A549 (cell line): ENCODE data around the gene AKAP6. TPM values are rescaled to one million over a fixed set of nuclear protein-coding genes. Genes with fewer than 3 reads are reported as not detected.

Experiments used
- ATAC-seq, 2 experiments: fragments of 200-7000 bp in 1 of 2; fragments of >200 bp in 1 of 2; cut with Nextera tagmentation in 1 of 2; cut with Tn5 transposase in 1 of 2; 3 replicates each; pipeline versions ENCODE4 v1.8.0 to v1.9.1; 2018 to 2020; ENCODE audit warnings: mild to moderate bottlenecking in 1 of 2, moderate library complexity in 1 of 2
- CTCF ChIA-PET: fragments of 300-600 bp; sonication (Branson Sonifier 250); formaldehyde crosslinking; extraction: SDS; loops from one replicate; lab custom pipeline; 2021; ENCODE audit warnings: antibody characterized with exemption, inconsistent platforms; lab: Yijun Ruan, JAX
- POLR2A ChIA-PET: fragments of 350-600 bp; formaldehyde crosslinking; extraction: SDS; loops from one replicate; lab custom pipeline; 2021; ENCODE audit warnings: antibody characterized with exemption, inconsistent platforms; lab: Yijun Ruan, JAX
- DNase-seq, 2 experiments: peaks; one replicate each; pipeline versions ENCODE4 v3.0.0 to v3.0.0-alpha.2; 2011 to 2016; ENCODE audit warnings: low read depth in 1 of 2, low spot score in 1 of 2
- FAIRE-seq: peaks from 2 replicates; lab custom pipeline; 2011; peaks lifted over from hg19 to GRCh38; lab: Jason Lieb, UNC
- H3K27ac ChIP-seq, 2 experiments: fragments of >200 bp; sonication (Bioruptor Twin); formaldehyde crosslinking; 3 replicates each; pipeline ENCODE4 v1.5.1; 2016 to 2017
- H3K4me1 ChIP-seq: fragments of >200 bp; sonication (Bioruptor Twin); formaldehyde crosslinking; 3 replicates; pipeline ENCODE4 v1.6.1; 2016
- H3K4me2 ChIP-seq: fragments of >200 bp; sonication (Bioruptor Twin); formaldehyde crosslinking; 3 replicates; pipeline ENCODE4 v1.6.1; 2016
- H3K4me3 ChIP-seq: fragments of >200 bp; sonication (Bioruptor Twin); formaldehyde crosslinking; 3 replicates; pipeline ENCODE4 v1.5.1; 2016
- H3K9me3 ChIP-seq: fragments of >200 bp; sonication (Bioruptor Twin); formaldehyde crosslinking; 3 replicates; pipeline ENCODE4 v1.6.1; 2016
- BCL3 ChIP-seq: fragments of >200 bp; sonication (Bioruptor Twin); formaldehyde crosslinking; IDR thresholded peaks from 3 replicates; pipeline ENCODE4 v1.6.1; 2016
- BHLHE40 ChIP-seq: IDR thresholded peaks from 2 replicates; pipeline ENCODE4 v1.6.1; 2012; ENCODE audit warnings: low read depth, low read length, inconsistent platforms
- CBX2 ChIP-seq: fragments of 200-600 bp; sonication (generic); IDR thresholded peaks from 2 replicates; pipeline ENCODE4 v1.6.1; 2016; ENCODE audit warnings: low read depth, mild to moderate bottlenecking, borderline replicate concordance
- CBX8 ChIP-seq: fragments of 200-600 bp; sonication (generic); IDR thresholded peaks from 2 replicates; pipeline ENCODE4 v1.6.1; 2016
- CEBPB ChIP-seq, 2 experiments: fragments of >200 bp in 1 of 2; sonication (Bioruptor Twin) in 1 of 2; formaldehyde crosslinking in 1 of 2; IDR thresholded peaks; 2 replicates each; pipeline ENCODE4 v1.6.1; 2012 to 2016
- CTCF ChIP-seq: fragments of >200 bp; sonication (Bioruptor Twin); formaldehyde crosslinking; IDR thresholded peaks from 3 replicates; pipeline ENCODE4 v1.5.1; 2016
- EHMT2 ChIP-seq: fragments of 200-600 bp; sonication (generic); IDR thresholded peaks from 2 replicates; pipeline ENCODE4 v1.6.1; 2016; ENCODE audit warnings: antibody characterized with exemption, low read depth, mild to moderate bottlenecking, moderate library complexity
- EP300 ChIP-seq, 2 experiments: fragments of >200 bp; sonication (Bioruptor Twin); formaldehyde crosslinking; IDR thresholded peaks; 2 replicates in 1 of 2; 3 replicates in 1 of 2; pipeline ENCODE4 v1.6.1; 2016 to 2017
- ESRRA ChIP-seq: fragments of 150-350 bp; IDR thresholded peaks from 2 replicates; pipeline ENCODE4 v1.6.1; 2014; ENCODE audit warnings: mild to moderate bottlenecking, low read length, borderline replicate concordance
- GATA3 ChIP-seq: IDR thresholded peaks from 2 replicates; pipeline ENCODE4 v1.6.1; 2012; ENCODE audit warnings: borderline replicate concordance
- HDAC2 ChIP-seq: fragments of 200-600 bp; sonication (generic); IDR thresholded peaks from 2 replicates; pipeline ENCODE4 v1.6.1; 2016
- HEYL ChIP-seq: fragments of 250-450 bp; sonication (Bioruptor Pico); IDR thresholded peaks from 2 replicates; pipeline ENCODE4 v1.8.0; 2021; ENCODE audit warnings: mild to moderate bottlenecking, moderate library complexity
- HOXB13 ChIP-seq: fragments of 250-450 bp; sonication (Bioruptor Pico); IDR thresholded peaks from 2 replicates; pipeline ENCODE4 v1.5.0; 2020; ENCODE audit warnings: low read depth, mild to moderate bottlenecking, moderate library complexity
- KDM5A ChIP-seq: fragments of 200-600 bp; sonication (generic); IDR thresholded peaks from 2 replicates; pipeline ENCODE4 v1.6.1; 2016; ENCODE audit warnings: antibody characterized with exemption, mild to moderate bottlenecking
- PHF8 ChIP-seq: fragments of 200-600 bp; sonication (generic); IDR thresholded peaks from 2 replicates; pipeline ENCODE4 v1.6.1; 2016; ENCODE audit warnings: low read depth, mild to moderate bottlenecking, antibody characterized with exemption, moderate library complexity, borderline replicate concordance
- POLR2A ChIP-seq: IDR thresholded peaks from 2 replicates; pipeline ENCODE4 v1.6.1; 2012; ENCODE audit warnings: mild to moderate bottlenecking, low read length
- RAD21 ChIP-seq, 2 experiments: fragments of >200 bp in 1 of 2; sonication (Bioruptor Twin) in 1 of 2; formaldehyde crosslinking in 1 of 2; IDR thresholded peaks in 1 of 2; conservative IDR thresholded peaks in 1 of 2; 2 replicates in 1 of 2; 3 replicates in 1 of 2; pipeline ENCODE4 v1.6.1; 2012 to 2018; ENCODE audit warnings: inconsistent platforms in 1 of 2
- RARB ChIP-seq: fragments of 250-450 bp; sonication (Bioruptor Pico); IDR thresholded peaks from 2 replicates; pipeline ENCODE4 v1.8.0; 2021; ENCODE audit warnings: mild to moderate bottlenecking, moderate library complexity
- RNF2 ChIP-seq: fragments of 200-600 bp; sonication (generic); IDR thresholded peaks from 2 replicates; pipeline ENCODE4 v1.6.1; 2016; ENCODE audit warnings: low read depth, mild to moderate bottlenecking, antibody characterized with exemption, moderate library complexity, borderline replicate concordance
- SMC3 ChIP-seq: fragments of >200 bp; sonication (Bioruptor Twin); formaldehyde crosslinking; IDR thresholded peaks from 3 replicates; pipeline ENCODE4 v1.6.1; 2018; ENCODE audit warnings: inconsistent platforms
- SREBF2 ChIP-seq: fragments of 450-650 bp; IDR thresholded peaks from 2 replicates; pipeline ENCODE4 v1.6.1; 2014; ENCODE audit warnings: mild to moderate bottlenecking, moderate library complexity
- TFCP2L1 ChIP-seq: fragments of 250-450 bp; sonication (Bioruptor Pico); IDR thresholded peaks from 2 replicates; pipeline ENCODE4 v1.5.0; 2021; ENCODE audit warnings: mild to moderate bottlenecking
- TP53 ChIP-seq: fragments of 250-450 bp; sonication (Bioruptor Pico); IDR thresholded peaks from 2 replicates; pipeline ENCODE4 v1.5.0; 2021; ENCODE audit warnings: mild to moderate bottlenecking, moderate library complexity
- ZSCAN20 ChIP-seq: fragments of 250-450 bp; sonication (Bioruptor Pico); IDR thresholded peaks from 2 replicates; pipeline ENCODE4 v1.8.0; 2022; ENCODE audit warnings: mild to moderate bottlenecking, moderate library complexity
- WGBS: methylation state at CpG from one replicate; pipeline ENCODE4 v1.1.6; 2017; ENCODE audit errors: missing lambda C conversion rate; 5-methylcytosine and 5-hydroxymethylcytosine counted together
- polyA plus RNA-seq, 4 experiments: library from polyadenylated mRNA; depleted of rRNA in 3 of 4; stranded (reverse); fragments of >200 nt; fragmentation: RNase III in 1 of 4; extraction: RNeasy Plus Mini Kit Qiagen cat#74134 plus additional on column Dnase treatment in 1 of 4; gene quantifications; 2 replicates in 3 of 4; 3 replicates in 1 of 4; pipeline ENCODE4 v1.2.3, GENCODE V29; 2011 to 2017
- TF ChIP-seq, protein P1 (sequence below): IDR thresholded peaks from 2 replicates; pipeline ENCODE4 v1.6.1; 2012

Gene AKAP6
- polyA plus RNA-seq, 2 of the 4 experiments (the other 2 are of a cell fraction): 0.27 to 1.9 TPM

- no peak for TF ChIP-seq BHLHE40
- TF ChIP-seq EHMT2: no peak
- TF ChIP-seq, protein P1, sequence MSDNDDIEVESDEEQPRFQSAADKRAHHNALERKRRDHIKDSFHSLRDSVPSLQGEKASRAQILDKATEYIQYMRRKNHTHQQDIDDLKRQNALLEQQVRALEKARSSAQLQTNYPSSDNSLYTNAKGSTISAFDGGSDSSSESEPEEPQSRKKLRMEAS: no peak
- TF ChIP-seq CBX8: no peak
- no peak for TF ChIP-seq CTCF
- TF ChIP-seq TP53: no peak
- no peak for TF ChIP-seq PHF8
- no peak for TF ChIP-seq RNF2
- TF ChIP-seq, all 56 proteins: peak for 0
Measured at GRCh38 chr14:32559590-32559989, 230.5 kb downstream of the AKAP6 start (continued).

DNA sequence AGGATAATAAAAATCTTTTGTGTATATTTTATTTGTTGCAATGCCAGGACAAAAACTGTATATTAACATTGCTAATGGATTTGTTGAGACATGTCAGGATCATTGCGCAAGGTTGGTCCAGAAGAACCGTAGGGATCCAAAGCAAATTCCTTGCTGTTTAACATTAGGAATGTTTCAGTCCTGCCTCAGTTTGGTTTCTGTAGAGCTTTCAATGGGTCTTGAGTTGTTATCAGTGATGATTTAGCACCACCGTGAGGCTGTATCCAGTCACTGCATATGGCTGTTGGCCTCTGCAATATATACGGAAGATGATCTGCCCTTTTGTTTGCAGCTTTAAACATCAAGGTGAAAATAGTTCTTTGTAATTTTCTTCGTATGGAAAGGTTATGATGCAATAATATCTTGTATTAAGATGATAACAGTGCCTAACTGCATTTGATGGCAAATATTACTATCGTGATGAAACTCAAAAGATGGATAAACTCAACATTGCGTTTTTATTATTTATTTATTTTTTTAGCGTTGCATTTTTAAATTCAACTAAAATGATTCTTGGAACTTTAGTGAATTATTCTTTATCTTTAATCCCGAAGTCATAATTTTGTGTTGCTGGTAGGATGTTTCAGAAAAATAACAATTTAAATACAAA is 231.2 kb downstream of the AKAP6 start:
- 10% methylated on average over 9 of the region's 9 CpGs for WGBS
- Histone ChIP-seq H3K9me3 (no peaks in the 10 kb centered on the region), H3K4me2 (peak overlapping the region; percentile 58), H3K4me3 (no peak overlapping the region), H3K27ac (peak overlapping the region; percentile 27 to 40; a peak in 2 of 6 replicates), H3K4me1 (peaks cover 13% of the 10 kb centered on the region)
- peak; percentile 53 to 80 for DNase-seq
- ATAC-seq: peak; percentile 88 to 90
- FAIRE-seq: peak; percentile 94
- ChIA-PET CTCF (interaction anchor here (0.5 to 3.0 kb wide), 42 partner anchors 9 to 1133 kb away, joined by 3 to 26 read pairs (median 4); partner anchors contain the start of gene ARHGAP5), POLR2A (interaction anchor here (0.6 to 1.0 kb wide), 3 partner anchors 484 to 1141 kb away, joined by 3 to 4 read pairs (median 3); partner anchors contain the start of gene HEATR5A)
- TF ChIP-seq HDAC2: no peak
- TF ChIP-seq KDM5A: no peak
- peak in 1 of 2 experiments; percentile 15; a peak in 1 of 4 replicates for TF ChIP-seq CEBPB (IDR thresholded peaks at IDR 0.05)
- TF ChIP-seq TFCP2L1: no peak
- no peak for TF ChIP-seq SREBF2
- TF ChIP-seq SMC3: peak; percentile 77
- peak; percentile 88 for TF ChIP-seq CTCF
- peak; percentile 85 to 93 for TF ChIP-seq RAD21 (conservative IDR thresholded peaks at IDR 0.05 in 1 of 2, IDR thresholded peaks at IDR 0.05 in 1 of 2)

DNA sequence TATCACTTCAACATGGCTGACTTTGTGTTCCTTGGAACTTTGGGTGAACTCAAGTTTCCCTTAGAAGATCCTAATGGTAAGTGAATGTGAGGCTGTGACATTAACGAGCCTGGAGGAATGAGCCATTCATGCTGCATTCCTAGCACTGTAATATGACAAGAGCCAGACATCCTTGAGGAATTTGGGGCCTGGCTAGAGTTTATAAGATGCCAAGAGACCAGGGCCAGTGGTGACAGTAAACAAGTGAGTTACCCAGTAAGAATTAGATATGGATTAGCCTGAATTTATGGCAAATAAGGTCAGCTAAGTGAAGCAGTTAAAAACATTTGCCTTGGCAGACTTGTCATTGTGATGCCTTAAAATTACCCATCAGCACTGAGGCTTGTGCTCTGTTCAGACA is 232.4 kb downstream of the AKAP6 start:
- POLR2A ChIA-PET: no interaction called here
- H3K4me1 ChIP-seq: peaks cover 13% of the 10 kb centered on the region
- H3K27ac ChIP-seq: no peak overlapping the region
- no peak for TF ChIP-seq HEYL
- no peak for TF ChIP-seq CBX2
- H3K4me2 ChIP-seq: no peak overlapping the region
- DNase-seq (peak in 1 of 2 experiments; percentile 25), ATAC-seq (no peak), FAIRE-seq (no peak)
- CTCF ChIA-PET: interaction anchor here (1.3 to 3.0 kb wide), 5 partner anchors 8 to 428 kb away, joined by 3 to 26 read pairs (median 9); no protein-coding TSS in a partner anchor
- no peaks in the 10 kb centered on the region for H3K9me3 ChIP-seq
- 44% methylated on average over 1 of the region's 1 CpG for WGBS
- H3K4me3 ChIP-seq: no peak overlapping the region

GRCh38 chr14:32564596-32564995 is 235.5 kb downstream of the AKAP6 start:
- no peak for FAIRE-seq
- H3K4me1 ChIP-seq: peaks cover 6% of the 10 kb centered on the region
- no peak for ATAC-seq
- no peak overlapping the region for H3K4me2 ChIP-seq
- no peak overlapping the region for H3K27ac ChIP-seq
- DNase-seq: no peak
- no peak for TF ChIP-seq GATA3
- no peak for TF ChIP-seq ZSCAN20 (CRISPR knock-in tag)
- no peak for TF ChIP-seq ESRRA
- no peak for TF ChIP-seq PHF8
- no peak for TF ChIP-seq EP300 (IDR thresholded peaks at IDR 0.05)
- TF ChIP-seq EHMT2: no peak
- TF ChIP-seq RARB (CRISPR knock-in tag): no peak
- no peak for TF ChIP-seq BCL3
- TF ChIP-seq POLR2A: no peak
- TF ChIP-seq HOXB13 (CRISPR knock-in tag): no peak
- TF ChIP-seq HDAC2: no peak
- CTCF ChIA-PET: interaction anchor here (0.6 to 2.3 kb wide), 2 partner anchors 11 to 13 kb away, joined by 4 to 7 read pairs; no protein-coding TSS in a partner anchor
- POLR2A ChIA-PET: no interaction called here
- H3K4me3 ChIP-seq: no peak overlapping the region
- H3K9me3 ChIP-seq: no peaks in the 10 kb centered on the region
